ENCODE measurements around the gene COL6A1.
"Not testable (repeated sequence)": the region's sequence is repeated elsewhere in the genome, so short reads cannot be mapped to it uniquely, and the experiment has no call there.

The COL6A1 gene

GRCh38 chr21:45947296-45947695, 34.3 kb upstream of the COL6A1 start:
- peak; percentile 41 for DNase-seq

GRCh38 chr21:45947716-45948255, 33.8 kb upstream of the COL6A1 start:
- DNase-seq = no peak

GRCh38 chr21:45948576-45949141, 32.9 kb upstream of the COL6A1 start:
- DNase-seq = no peak

GRCh38 chr21:45949928-45950739, 31.4 kb upstream of the COL6A1 start:
- peak; percentile 60 for DNase-seq

- peak; percentile 96 for DNase-seq
These were observed 30.6 kb upstream of the COL6A1 start for GRCh38 chr21:45950740-45951515.

- DNase-seq = no peak
These were observed 29.9 kb upstream of the COL6A1 start for GRCh38 chr21:45951676-45952075.

GRCh38 chr21:45952527-45952926, 29.0 kb upstream of the COL6A1 start:
- DNase-seq = not testable (repeated sequence)

- no peak for DNase-seq
These were observed 28.6 kb upstream of the COL6A1 start for GRCh38 chr21:45952974-45953373.

GRCh38 chr21:45954261-45954660, 27.3 kb upstream of the COL6A1 start:
- no peak for DNase-seq

GRCh38 chr21:45954921-45955320, 26.6 kb upstream of the COL6A1 start:
- DNase-seq = no peak

GRCh38 chr21:45957551-45957950, 24.0 kb upstream of the COL6A1 start:
- DNase-seq = no peak

- no peak for DNase-seq
These were observed 23.5 kb upstream of the COL6A1 start for GRCh38 chr21:45957981-45958600.

GRCh38 chr21:45959182-45959581, 22.4 kb upstream of the COL6A1 start:
- no peak for DNase-seq

GRCh38 chr21:45959779-45960390, 21.7 kb upstream of the COL6A1 start:
- no peak for DNase-seq

GRCh38 chr21:45961408-45961807, 20.2 kb upstream of the COL6A1 start:
- not testable (repeated sequence) for DNase-seq

GRCh38 chr21:45962531-45963231, 18.9 kb upstream of the COL6A1 start:
- DNase-seq = no peak

- DNase-seq = no peak
These were observed 18.4 kb upstream of the COL6A1 start for GRCh38 chr21:45963232-45963570.

GRCh38 chr21:45964649-45965048, 16.9 kb upstream of the COL6A1 start:
- no peak for DNase-seq

- no peak for DNase-seq
These were observed 16.3 kb upstream of the COL6A1 start for GRCh38 chr21:45965084-45965809.

- DNase-seq = no peak
These were observed 14.7 kb upstream of the COL6A1 start for GRCh38 chr21:45966791-45967394.
